ENCODE results near the gene KLK2.

DNA sequence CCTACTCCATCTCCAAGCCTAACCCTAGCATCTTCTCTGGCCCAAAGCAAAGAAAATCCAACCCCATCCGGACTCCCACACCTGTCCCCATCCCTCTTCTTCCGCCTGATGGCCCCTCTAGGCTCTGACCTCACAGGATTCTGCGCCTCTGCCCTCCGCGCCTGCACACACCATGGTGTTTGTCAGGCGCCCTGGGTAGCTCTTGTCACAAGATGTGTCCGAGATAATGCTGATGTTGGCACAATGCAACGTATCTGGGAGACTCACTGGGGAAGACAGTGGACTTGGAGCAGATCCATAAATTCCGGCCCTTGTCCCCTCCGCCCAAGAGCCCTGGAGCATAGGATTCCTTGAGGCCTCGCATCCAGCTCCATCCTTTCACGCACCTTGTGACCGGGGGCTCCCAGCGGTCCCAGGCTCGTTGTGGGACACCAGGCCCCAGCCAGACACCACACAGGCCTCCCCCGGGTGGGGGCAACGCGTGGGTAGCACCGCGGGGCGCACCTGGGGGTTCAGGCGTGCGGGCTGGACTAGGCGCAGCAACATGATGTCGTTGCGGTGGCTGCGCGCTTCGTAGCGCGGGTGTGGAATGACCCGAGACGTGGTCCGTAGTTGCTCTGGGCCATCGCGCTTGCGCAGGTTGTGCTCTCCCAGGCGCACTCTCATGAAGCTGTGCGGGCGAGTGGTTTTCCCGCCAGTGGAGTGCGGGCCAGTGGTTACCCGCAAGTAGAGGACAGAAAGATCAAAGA is 46.6 kb upstream of the KLK2 start:
- TF ChIP-seq, protein P1, sequence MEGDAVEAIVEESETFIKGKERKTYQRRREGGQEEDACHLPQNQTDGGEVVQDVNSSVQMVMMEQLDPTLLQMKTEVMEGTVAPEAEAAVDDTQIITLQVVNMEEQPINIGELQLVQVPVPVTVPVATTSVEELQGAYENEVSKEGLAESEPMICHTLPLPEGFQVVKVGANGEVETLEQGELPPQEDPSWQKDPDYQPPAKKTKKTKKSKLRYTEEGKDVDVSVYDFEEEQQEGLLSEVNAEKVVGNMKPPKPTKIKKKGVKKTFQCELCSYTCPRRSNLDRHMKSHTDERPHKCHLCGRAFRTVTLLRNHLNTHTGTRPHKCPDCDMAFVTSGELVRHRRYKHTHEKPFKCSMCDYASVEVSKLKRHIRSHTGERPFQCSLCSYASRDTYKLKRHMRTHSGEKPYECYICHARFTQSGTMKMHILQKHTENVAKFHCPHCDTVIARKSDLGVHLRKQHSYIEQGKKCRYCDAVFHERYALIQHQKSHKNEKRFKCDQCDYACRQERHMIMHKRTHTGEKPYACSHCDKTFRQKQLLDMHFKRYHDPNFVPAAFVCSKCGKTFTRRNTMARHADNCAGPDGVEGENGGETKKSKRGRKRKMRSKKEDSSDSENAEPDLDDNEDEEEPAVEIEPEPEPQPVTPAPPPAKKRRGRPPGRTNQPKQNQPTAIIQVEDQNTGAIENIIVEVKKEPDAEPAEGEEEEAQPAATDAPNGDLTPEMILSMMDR (conservative IDR thresholded peaks at IDR 0.05; ENCODE audit: low read depth, low read length) = no peak
- no peak for TF ChIP-seq EZH2 (IDR thresholded peaks at IDR 0.05; ENCODE audit: low read length, unreplicated experiment)
